Uterus (tissue), 4 donors: ENCODE data around the gene C17orf113. TPM values are rescaled to one million over a fixed set of nuclear protein-coding genes. Genes with fewer than 3 reads are reported as not detected.
"Not testable (repeated sequence)": the region's sequence is repeated elsewhere in the genome, so short reads cannot be mapped to it uniquely, and the experiment has no call there.

Experiments
- DNase-seq, 2 donors: peaks; one replicate each; pipeline ENCODE4 v3.0.0-alpha.2; 2019 to 2020
- H3K27ac ChIP-seq, 2 donors: fragments of 200-600 bp; sonication (generic); 1 replicate in 1 of 2; 2 replicates in 1 of 2; pipeline ENCODE4 v1.5.1; 2016 to 2018
- H3K27me3 ChIP-seq, 2 donors: fragments of 200-600 bp; sonication (generic); one replicate each; pipeline ENCODE4 v1.5.1; 2018 to 2019; ENCODE audit warnings: control low read depth in 1 of 2
- H3K36me3 ChIP-seq, 2 donors: fragments of 200-600 bp; sonication (generic); one replicate each; pipeline ENCODE4 v1.5.1; 2019; ENCODE audit warnings: control low read depth in 1 of 2
- H3K4me1 ChIP-seq, 2 donors: fragments of 200-600 bp; sonication (generic); one replicate each; pipeline ENCODE4 v1.5.1; 2018 to 2019; ENCODE audit warnings: control low read depth in 1 of 2
- H3K4me3 ChIP-seq, 2 donors: fragments of 200-600 bp; sonication (generic); 1 replicate in 1 of 2; 2 replicates in 1 of 2; pipeline ENCODE4 v1.5.1; 2018 to 2019; ENCODE audit warnings: mild to moderate bottlenecking in 1 of 2
- H3K9me3 ChIP-seq, 2 donors: fragments of 200-600 bp; sonication (generic); one replicate each; pipeline ENCODE4 v1.5.1; 2019; ENCODE audit warnings: control low read depth in 1 of 2
- POLR2A ChIP-seq, 2 donors: fragments of 450-650 bp; IDR thresholded peaks; one replicate each; pipeline ENCODE4 v1.6.1; 2016; ENCODE audit warnings: antibody characterized with exemption in 2 of 2, mild to moderate bottlenecking in 1 of 2, moderate library complexity in 1 of 2
- intact Hi-C: fragments of 100-400 bp; cut with DNase I; formaldehyde crosslinking; loops from one replicate; pipeline ENCODE4 v1.15.1; 2023; ENCODE audit warnings: low total_unique reads
- total RNA-seq, 4 donors: library from RNA; depleted of rRNA in 3 of 4; stranded (reverse); fragments of >200 nt in 3 of 4; gene quantifications; one replicate each; pipeline versions ENCODE4 v1.1.0 to v1.2.4, GENCODE V29; 2014 to 2023
- TF ChIP-seq, protein P1 (sequence below), 4 experiments: fragments of 200-600 bp in 2 of 4; fragments of 450-650 bp in 2 of 4; sonication (generic) in 2 of 4; IDR thresholded peaks; one replicate each; pipeline ENCODE4 v1.5.1; 2016 to 2019; ENCODE audit warnings: antibody characterized with exemption in 4 of 4, mild to moderate bottlenecking in 2 of 4, moderate library complexity in 1 of 4
- donor health status: DM: yes; HTN: yes; CAD: no.

C17orf113 gene
- total RNA-seq, 4 donors from 2014 or later = 0.77 to 3.3 (median 2.1) TPM; not detected in 1

- H3K36me3 ChIP-seq = no peaks in the 10 kb centered on the region
- no peak overlapping the region for H3K4me3 ChIP-seq
- TF ChIP-seq POLR2A (IDR thresholded peaks at IDR 0.05) = no peak
- TF ChIP-seq, protein P1, sequence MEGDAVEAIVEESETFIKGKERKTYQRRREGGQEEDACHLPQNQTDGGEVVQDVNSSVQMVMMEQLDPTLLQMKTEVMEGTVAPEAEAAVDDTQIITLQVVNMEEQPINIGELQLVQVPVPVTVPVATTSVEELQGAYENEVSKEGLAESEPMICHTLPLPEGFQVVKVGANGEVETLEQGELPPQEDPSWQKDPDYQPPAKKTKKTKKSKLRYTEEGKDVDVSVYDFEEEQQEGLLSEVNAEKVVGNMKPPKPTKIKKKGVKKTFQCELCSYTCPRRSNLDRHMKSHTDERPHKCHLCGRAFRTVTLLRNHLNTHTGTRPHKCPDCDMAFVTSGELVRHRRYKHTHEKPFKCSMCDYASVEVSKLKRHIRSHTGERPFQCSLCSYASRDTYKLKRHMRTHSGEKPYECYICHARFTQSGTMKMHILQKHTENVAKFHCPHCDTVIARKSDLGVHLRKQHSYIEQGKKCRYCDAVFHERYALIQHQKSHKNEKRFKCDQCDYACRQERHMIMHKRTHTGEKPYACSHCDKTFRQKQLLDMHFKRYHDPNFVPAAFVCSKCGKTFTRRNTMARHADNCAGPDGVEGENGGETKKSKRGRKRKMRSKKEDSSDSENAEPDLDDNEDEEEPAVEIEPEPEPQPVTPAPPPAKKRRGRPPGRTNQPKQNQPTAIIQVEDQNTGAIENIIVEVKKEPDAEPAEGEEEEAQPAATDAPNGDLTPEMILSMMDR (IDR thresholded peaks at IDR 0.05) = no peak
- H3K9me3 ChIP-seq = no peaks in the 10 kb centered on the region
- no peak overlapping the region for H3K27ac ChIP-seq
- no peaks in the 10 kb centered on the region for H3K4me1 ChIP-seq
- H3K27me3 ChIP-seq = no peaks in the 10 kb centered on the region
- no peak for DNase-seq
- intact Hi-C loops = loop anchor here (5.0 to 10.0 kb wide), 2 partner anchors 63 to 90 kb away; partner anchors contain the start of gene CNP
These were observed 22.9 kb downstream of the C17orf113 start for GRCh38 chr17:42027590-42027889.

- Histone ChIP-seq H3K27ac (no peak overlapping the region), H3K4me3 (no peak overlapping the region), H3K36me3 (no peaks in the 10 kb centered on the region), H3K9me3 (no peaks in the 10 kb centered on the region), H3K4me1 (no peaks in the 10 kb centered on the region), H3K27me3 (no peaks in the 10 kb centered on the region)
- DNase-seq = no peak
- intact Hi-C loops = loop anchor here (5.0 to 10.0 kb wide), 2 partner anchors 62 to 90 kb away; partner anchors contain the start of gene CNP
- TF ChIP-seq, protein P1 (IDR thresholded peaks at IDR 0.05) = no peak
- no peak for TF ChIP-seq POLR2A (IDR thresholded peaks at IDR 0.05)
These were observed 23.4 kb downstream of the C17orf113 start for GRCh38 chr17:42026857-42027589.

- no peak overlapping the region for H3K4me3 ChIP-seq
- DNase-seq = no peak
- H3K27me3 ChIP-seq = no peaks in the 10 kb centered on the region
- H3K36me3 ChIP-seq = no peaks in the 10 kb centered on the region
- H3K4me1 ChIP-seq = no peaks in the 10 kb centered on the region
- intact Hi-C loops = loop anchor here (5.0 to 10.0 kb wide), 2 partner anchors 61 to 91 kb away; partner anchors contain the start of gene CNP
- H3K9me3 ChIP-seq = no peaks in the 10 kb centered on the region
- TF ChIP-seq, protein P1 (IDR thresholded peaks at IDR 0.05) = no peak
- no peak for TF ChIP-seq POLR2A (IDR thresholded peaks at IDR 0.05)
- H3K27ac ChIP-seq = no peak overlapping the region
These were observed 24.5 kb downstream of the C17orf113 start for GRCh38 chr17:42025936-42026335.

DNA sequence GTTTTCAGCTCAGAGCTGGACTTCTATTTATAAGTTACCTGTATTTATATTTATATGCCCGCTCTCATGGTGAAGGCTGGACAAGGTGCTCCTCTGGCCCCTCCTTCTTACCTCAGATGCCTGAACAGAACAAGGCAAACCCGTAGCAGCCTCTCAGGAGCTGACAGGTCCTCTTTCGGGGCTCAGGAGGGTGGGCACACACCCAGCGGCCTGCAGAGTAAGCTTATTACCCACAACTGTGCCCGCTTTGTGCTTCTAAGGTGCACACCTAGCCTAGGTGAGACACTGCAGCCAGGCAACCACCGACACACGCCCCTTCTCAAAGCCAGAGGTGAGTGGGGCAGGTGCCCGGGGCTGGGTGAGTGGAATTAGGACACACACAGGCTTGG lies 25.2 kb downstream of the C17orf113 start:
- no peak overlapping the region for H3K4me3 ChIP-seq
- H3K27me3 ChIP-seq = no peaks in the 10 kb centered on the region
- intact Hi-C loops = loop anchor here (5.0 to 10.0 kb wide), 2 partner anchors 60 to 92 kb away; partner anchors contain the start of gene CNP
- TF ChIP-seq POLR2A (IDR thresholded peaks at IDR 0.05) = no peak
- TF ChIP-seq, protein P1 (IDR thresholded peaks at IDR 0.05) = no peak
- H3K27ac ChIP-seq = peak overlapping the region; percentile 52 to 57
- no peaks in the 10 kb centered on the region for H3K4me1 ChIP-seq
- H3K9me3 ChIP-seq = no peaks in the 10 kb centered on the region
- no peaks in the 10 kb centered on the region for H3K36me3 ChIP-seq
- no peak for DNase-seq

- Histone ChIP-seq H3K9me3 (no peaks in the 10 kb centered on the region), H3K36me3 (no peaks in the 10 kb centered on the region), H3K4me1 (no peaks in the 10 kb centered on the region), H3K27me3 (no peaks in the 10 kb centered on the region), H3K4me3 (no peak overlapping the region), H3K27ac (no peak overlapping the region)
- no peak for DNase-seq
- TF ChIP-seq POLR2A (IDR thresholded peaks at IDR 0.05) = no peak
- TF ChIP-seq, protein P1 (IDR thresholded peaks at IDR 0.05) = no peak
- intact Hi-C loops = loop anchor here (5.0 to 10.0 kb wide), 2 partner anchors 59 to 101 kb away; partner anchors contain the start of gene CNP
These were observed 26.7 kb downstream of the C17orf113 start for GRCh38 chr17:42023524-42024349.

GRCh38 chr17:42020845-42021244 lies 29.6 kb downstream of the C17orf113 start:
- Histone ChIP-seq H3K4me3 (peak overlapping the region; percentile 73 to 85), H3K27ac (peak overlapping the region in 1 of 2 donors; percentile 67)
- H3K4me1 ChIP-seq, H3K9me3 ChIP-seq, H3K36me3 ChIP-seq, H3K27me3 ChIP-seq, DNase-seq: not testable (repeated sequence)
- intact Hi-C loops = loop anchor here (5.0 to 10.0 kb wide), 2 partner anchors 56 to 99 kb away; partner anchors contain the start of gene CNP
